ENCODE data around the gene HDAC10.

HDAC10 gene

GRCh38 chr22:50238755-50239154, 12.3 kb downstream of the HDAC10 start:
- no peak for DNase-seq (ENCODE audit: low spot score)

- no peak for DNase-seq (ENCODE audit: low spot score)
Measured at GRCh38 chr22:50236731-50237409, 14.2 kb downstream of the HDAC10 start.

GRCh38 chr22:50233223-50233622, 17.8 kb downstream of the HDAC10 start:
- DNase-seq (ENCODE audit: low spot score) = no peak

- no peak for DNase-seq (ENCODE audit: low spot score)
Measured at GRCh38 chr22:50232481-50233151, 18.4 kb downstream of the HDAC10 start.

- no peak for DNase-seq (ENCODE audit: low spot score)
Measured at GRCh38 chr22:50229370-50229769, 21.7 kb downstream of the HDAC10 start.

- no peak for DNase-seq (ENCODE audit: low spot score)
Measured at GRCh38 chr22:50228366-50228765, 22.7 kb downstream of the HDAC10 start.

GRCh38 chr22:50227579-50228215, 23.4 kb downstream of the HDAC10 start:
- DNase-seq (ENCODE audit: low spot score) = no peak

- DNase-seq (ENCODE audit: low spot score) = no peak
Measured at GRCh38 chr22:50226875-50227165, 24.2 kb downstream of the HDAC10 start.

- DNase-seq (ENCODE audit: low spot score) = no peak
Measured at GRCh38 chr22:50226063-50226874, 24.8 kb downstream of the HDAC10 start.

- DNase-seq (ENCODE audit: low spot score) = no peak
Measured at GRCh38 chr22:50225200-50225969, 25.7 kb downstream of the HDAC10 start.

GRCh38 chr22:50224071-50224470, 27.0 kb downstream of the HDAC10 start:
- no peak for DNase-seq (ENCODE audit: low spot score)

- DNase-seq (ENCODE audit: low spot score) = no peak
Measured at GRCh38 chr22:50222508-50222907, 28.6 kb downstream of the HDAC10 start.

- no peak for DNase-seq (ENCODE audit: low spot score)
Measured at GRCh38 chr22:50221410-50222300, 29.4 kb downstream of the HDAC10 start.

- no peak for DNase-seq (ENCODE audit: low spot score)
Measured at GRCh38 chr22:50220603-50221409, 30.3 kb downstream of the HDAC10 start.

GRCh38 chr22:50219800-50220602, 31.1 kb downstream of the HDAC10 start:
- DNase-seq (ENCODE audit: low spot score) = no peak

- peak; percentile 26 for DNase-seq (ENCODE audit: low spot score)
Measured at GRCh38 chr22:50218996-50219727, 31.9 kb downstream of the HDAC10 start.

GRCh38 chr22:50218153-50218995, 32.7 kb downstream of the HDAC10 start:
- no peak for DNase-seq (ENCODE audit: low spot score)
